ENCODE data around the gene LSM14A.
A peak's percentile ranks its signal among the peaks of the same experiment; 100 is the strongest.

The LSM14A gene

GRCh38 chr19:34256835-34257558 is 84.7 kb downstream of the LSM14A start:
- DNase-seq (ENCODE audit: low spot score) = peak; percentile 24

- no peak for DNase-seq (ENCODE audit: low spot score)
Observed at GRCh38 chr19:34257559-34257924, 85.2 kb downstream of the LSM14A start.

- DNase-seq (ENCODE audit: low spot score) = peak; percentile 16
Observed at GRCh38 chr19:34259367-34260095, 87.2 kb downstream of the LSM14A start.

- peak; percentile 22 for DNase-seq (ENCODE audit: low spot score)
Observed at GRCh38 chr19:34260771-34261173, 88.5 kb downstream of the LSM14A start.

- DNase-seq (ENCODE audit: low spot score) = no peak
Observed at GRCh38 chr19:34261334-34262109, 89.2 kb downstream of the LSM14A start.

- DNase-seq (ENCODE audit: low spot score) = no peak
Observed at GRCh38 chr19:34263745-34264237, 91.5 kb downstream of the LSM14A start.

- DNase-seq (ENCODE audit: low spot score) = no peak
Observed at GRCh38 chr19:34265221-34265650, 92.9 kb downstream of the LSM14A start.

DNA sequence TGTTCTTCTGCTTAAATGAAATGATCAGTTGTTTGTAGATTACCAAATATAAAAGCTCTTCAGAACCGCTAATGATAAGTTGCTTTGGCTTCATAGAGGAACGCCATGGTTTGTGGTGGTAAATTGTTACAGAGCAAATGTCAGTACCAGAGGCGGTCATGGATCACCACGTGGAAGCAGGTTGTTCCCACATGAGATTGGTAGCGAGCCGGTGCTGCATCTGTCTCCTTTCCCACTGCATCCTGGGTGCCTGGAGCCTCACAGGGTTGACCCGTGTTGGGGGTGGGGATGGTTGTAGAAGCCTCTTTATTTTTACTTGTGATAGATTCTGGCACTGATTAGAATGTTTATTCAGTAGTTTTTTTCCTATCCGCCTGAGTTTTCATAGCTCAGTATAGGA is 96.8 kb downstream of the LSM14A start:
- DNase-seq (ENCODE audit: low spot score) = no peak

- DNase-seq (ENCODE audit: low spot score) = no peak
Observed at GRCh38 chr19:34269489-34269888, 97.2 kb downstream of the LSM14A start.

DNA sequence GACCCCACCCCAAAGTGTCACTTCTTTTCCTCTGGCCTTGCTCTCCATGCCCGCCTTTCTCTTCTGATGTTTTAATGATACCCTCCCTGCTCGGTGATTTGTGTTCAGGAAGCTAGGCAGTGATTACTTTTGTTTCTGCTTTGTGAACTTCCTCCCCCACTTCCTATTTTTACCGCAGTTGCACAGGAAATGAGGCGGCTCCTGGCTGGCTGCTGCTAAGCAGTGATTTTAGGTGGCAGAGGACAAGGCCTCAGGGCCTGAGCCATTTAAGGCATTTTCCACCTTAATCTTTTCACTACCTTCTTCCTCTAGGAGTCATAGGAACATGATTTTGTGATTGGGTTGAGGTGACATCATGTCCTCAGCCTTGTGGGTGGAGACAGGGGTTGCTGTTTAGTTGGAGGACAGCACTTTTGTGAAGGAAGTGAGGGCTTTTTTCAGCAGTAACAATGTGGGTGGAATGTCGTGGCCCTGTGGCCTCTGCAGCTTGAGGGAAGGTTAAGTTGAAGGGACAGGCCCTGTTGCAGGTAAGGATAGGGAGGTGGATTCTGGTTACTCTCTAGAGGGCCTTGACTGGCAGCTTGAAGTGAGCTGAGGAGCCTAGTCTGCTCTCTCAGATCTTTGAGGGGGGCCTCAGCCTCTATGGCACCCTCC is 97.8 kb downstream of the LSM14A start:
- peak; percentile 43 for DNase-seq (ENCODE audit: low spot score)

DNA sequence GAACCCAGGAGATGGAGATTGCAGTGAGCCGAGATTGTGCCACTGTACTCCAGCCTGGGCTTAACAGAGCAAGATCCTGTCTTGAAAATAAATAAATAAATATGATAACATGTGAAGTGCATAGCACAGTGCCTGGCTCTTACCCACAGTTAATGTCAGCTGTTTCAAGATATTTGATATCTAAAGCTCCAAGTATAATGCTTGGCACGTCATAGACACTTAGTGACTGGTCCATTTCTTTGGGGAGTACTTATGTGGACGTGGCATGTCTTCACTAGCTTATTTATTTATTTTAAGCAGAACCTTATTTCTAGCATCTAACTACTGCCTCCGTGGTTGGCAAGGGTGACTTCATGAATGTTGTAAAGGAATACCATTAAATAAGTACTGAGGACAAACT is 100.8 kb downstream of the LSM14A start:
- DNase-seq (ENCODE audit: low spot score) = no peak

GRCh38 chr19:34274284-34274826 is 102.1 kb downstream of the LSM14A start:
- DNase-seq (ENCODE audit: low spot score) = peak; percentile 31

DNA sequence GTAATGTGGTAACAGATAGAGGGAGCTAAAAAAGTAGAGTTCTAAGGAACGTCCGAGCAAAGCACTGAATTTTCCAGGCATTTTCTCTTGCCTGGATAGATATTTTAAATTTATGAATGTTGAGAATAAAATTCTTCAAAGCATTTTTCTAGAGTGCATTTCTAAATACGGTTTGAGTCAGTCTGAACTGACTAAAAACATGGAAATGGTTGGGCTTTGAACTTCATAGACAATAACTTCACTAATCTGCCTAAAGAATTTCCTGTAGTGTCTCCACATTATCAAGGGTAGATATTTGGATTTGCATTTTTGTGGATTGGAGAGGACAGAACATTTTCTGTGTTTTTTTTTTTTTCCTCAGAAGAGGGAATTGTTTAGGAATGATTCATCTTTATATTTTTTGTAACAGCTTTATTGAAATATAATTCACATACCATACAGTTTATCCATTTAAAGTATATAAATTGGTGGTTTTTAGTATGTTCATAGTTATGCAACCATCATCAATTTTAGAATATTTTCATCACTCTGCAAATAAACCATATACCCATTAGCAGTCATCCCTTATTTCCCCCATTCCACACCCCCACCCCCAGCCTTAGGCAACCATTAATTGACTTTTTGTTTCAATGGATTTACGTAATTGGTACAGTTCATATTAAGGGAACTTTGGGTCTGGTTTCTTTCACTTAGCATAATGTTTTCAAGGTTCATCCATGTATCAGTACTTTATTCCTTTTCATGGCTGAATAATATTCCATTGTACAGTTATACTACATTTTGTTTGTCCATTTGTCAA is 102.7 kb downstream of the LSM14A start:
- DNase-seq (ENCODE audit: low spot score) = peak; percentile 90

GRCh38 chr19:34275705-34276104 is 103.4 kb downstream of the LSM14A start:
- DNase-seq (ENCODE audit: low spot score) = no peak

DNA sequence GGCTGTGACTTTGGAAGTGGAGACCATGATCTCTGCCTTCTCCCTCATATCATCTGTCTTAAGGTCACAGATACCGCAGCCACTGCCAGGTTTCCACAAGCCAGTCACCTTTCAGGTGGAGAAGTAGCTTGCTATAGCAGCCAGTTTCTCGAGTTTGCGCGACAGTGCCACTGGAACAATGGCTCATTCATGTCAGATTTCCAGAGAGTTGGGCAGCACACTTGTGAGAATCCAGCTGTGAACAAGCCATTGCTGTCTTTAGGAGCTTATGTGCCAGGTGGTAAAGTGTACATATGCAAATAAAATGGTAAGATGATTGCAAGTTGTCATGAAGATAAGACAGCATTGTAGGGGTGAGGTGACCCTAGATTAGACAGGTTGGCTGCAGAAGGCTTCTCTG is 104.3 kb downstream of the LSM14A start:
- no peak for DNase-seq (ENCODE audit: low spot score)

GRCh38 chr19:34277244-34277643 is 104.9 kb downstream of the LSM14A start:
- DNase-seq (ENCODE audit: low spot score) = no peak

DNA sequence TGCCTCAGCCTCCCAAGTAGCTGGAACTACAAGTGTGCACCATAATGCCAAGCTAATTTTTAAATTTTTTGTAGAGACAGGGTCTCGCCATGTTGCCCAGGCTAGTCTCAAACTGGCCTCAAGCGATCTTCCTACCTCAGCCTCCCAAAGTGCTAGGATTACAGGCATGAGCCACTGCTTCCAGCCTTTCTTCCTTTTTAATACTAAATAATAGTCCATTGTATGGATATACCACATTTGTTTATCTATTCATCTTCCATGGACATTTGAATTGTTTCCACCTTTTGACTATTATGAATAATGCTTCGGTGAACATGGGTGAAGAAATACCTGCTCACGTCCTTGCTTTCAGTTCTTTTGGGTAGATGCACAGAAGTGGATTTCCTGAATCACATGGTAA is 106.5 kb downstream of the LSM14A start:
- DNase-seq (ENCODE audit: low spot score) = no peak

Data from AG08395 (cell line).